HepG2 (cell line): ENCODE data around the gene TAF1A.

ENCODE experiments used
- ADNP ChIP-seq: sonication (generic); formaldehyde crosslinking; IDR thresholded peaks from 2 replicates; pipeline ENCODE4 v1.4.0; 2020; ENCODE audit warnings: missing genetic modification reagents
- CEBPZ ChIP-seq: IDR thresholded peaks from 2 replicates; pipeline ENCODE4 v1.6.1; 2012; ENCODE audit warnings: low read length, improper control_type of control experiment
- CTCF ChIP-seq: sonication (generic); formaldehyde crosslinking; IDR thresholded peaks from 2 replicates; pipeline ENCODE4 v1.5.0; 2020; ENCODE audit warnings: mild to moderate bottlenecking, missing genetic modification reagents, moderate library complexity
- EEA1 ChIP-seq: sonication (generic); formaldehyde crosslinking; IDR thresholded peaks from 2 replicates; pipeline ENCODE4 v1.5.1; 2020; ENCODE audit warnings: mild to moderate bottlenecking, missing genetic modification reagents, borderline replicate concordance
- FOXA1 ChIP-seq, 2 experiments: fragments of 450-650 bp in 1 of 2; sonication (generic) in 1 of 2; formaldehyde crosslinking in 1 of 2; IDR thresholded peaks; 2 replicates each; pipeline versions ENCODE4 v1.4.0 to v1.6.1; 2016 to 2020; ENCODE audit warnings: missing genetic modification reagents in 1 of 2
- KLF9 ChIP-seq: IDR thresholded peaks from 2 replicates; pipeline ENCODE4 v1.6.1; 2016; ENCODE audit warnings: low read depth
- RFX5 ChIP-seq: IDR thresholded peaks from 2 replicates; pipeline ENCODE4 v1.6.1; 2011; ENCODE audit warnings: low read depth, low read length, improper control_type of control experiment
- ZBTB26 ChIP-seq: IDR thresholded peaks from 2 replicates; pipeline ENCODE4 v1.6.1; 2016; ENCODE audit warnings: missing compliant biosample characterization, missing genetic modification reagents, borderline replicate concordance
- ZBTB8A ChIP-seq: sonication (generic); formaldehyde crosslinking; IDR thresholded peaks from 2 replicates; pipeline ENCODE4 v1.4.0; 2020; ENCODE audit warnings: mild to moderate bottlenecking, low read depth, missing genetic modification reagents, borderline replicate concordance
- ZFP37 ChIP-seq: sonication (generic); formaldehyde crosslinking; IDR thresholded peaks from 2 replicates; pipeline ENCODE4 v1.4.0; 2020; ENCODE audit warnings: missing genetic modification reagents, borderline replicate concordance
- ZNF253 ChIP-seq: sonication (generic); formaldehyde crosslinking; IDR thresholded peaks from 2 replicates; pipeline ENCODE4 v1.8.0; 2022; ENCODE audit warnings: mild to moderate bottlenecking, missing genetic modification reagents, borderline replicate concordance
- ZNF282 ChIP-seq: fragments of 450-650 bp; IDR thresholded peaks from 2 replicates; pipeline ENCODE4 v1.6.1; 2018; ENCODE audit not compliant: partially characterized antibody

- TF ChIP-seq KLF9 (CRISPR knock-in tag) (no peak), FOXA1 (IDR thresholded peaks at IDR 0.05) (no peak), FOXA1 (CRISPR knock-in tag; IDR thresholded peaks at IDR 0.05) (no peak), ZBTB26 (no peak), EEA1 (no peak), ADNP (CRISPR knock-in tag) (no peak), ZFP37 (no peak), CTCF (CRISPR knock-in tag) (peak; percentile 77), ZBTB8A (CRISPR knock-in tag) (no peak), ZNF282 (no peak), CEBPZ (no peak), ZNF253 (CRISPR knock-in tag) (no peak), RFX5 (no peak)
Measured at GRCh38 chr1:222634180-222635013, 44.7 kb upstream of the TAF1A start.
